ENCODE data around the gene P2RY6. TPM values are rescaled to one million over a fixed set of nuclear protein-coding genes. Genes with fewer than 3 reads are reported as not detected.

Gene P2RY6
- total RNA-seq, 1 experiment from 2014 or later = 0.15 TPM

- 0 out of 2 replicates have a peak, but pooled peaks cover 2% of the 10 kb centered on the region for H3K27me3 ChIP-seq (ENCODE audit: insufficient read depth, low read length)
- H3K36me3 ChIP-seq (ENCODE audit: control insufficient read depth in 1 of 2, insufficient read depth in 2 of 2, low read length in 2 of 2) = no peaks in the 10 kb centered on the region
- no peaks in the 10 kb centered on the region for H3K9me2 ChIP-seq (ENCODE audit: insufficient read depth)
- CTCF ChIA-PET = interaction anchor here (1.2 kb wide), 1 partner anchor 9 kb away, joined by 5 read pairs; no protein-coding TSS in a partner anchor
- no peaks in the 10 kb centered on the region for H3K79me2 ChIP-seq (ENCODE audit: insufficient read depth, low read length)
- no peak overlapping the region for H3K4me2 ChIP-seq (ENCODE audit: low read length)
- no peak for DNase-seq (ENCODE audit: low read depth, low spot score)
- no peak overlapping the region for H2AFZ ChIP-seq (ENCODE audit: low read depth, low read length, poor library complexity, severe bottlenecking)
- H3K27ac ChIP-seq (ENCODE audit: low read depth, low read length) = no peak overlapping the region
- no peaks in the 10 kb centered on the region for H4K20me1 ChIP-seq (ENCODE audit: insufficient read depth)
- POLR2A ChIA-PET = no interaction called here
- RAD21 ChIA-PET (ENCODE audit: low non-redundant PET in 1 of 2, low total read pairs in 2 of 2, uncharacterized antibody in 2 of 2, unreplicated experiment in 2 of 2) = no interaction called here
- no peak for ATAC-seq
- no peaks in the 10 kb centered on the region for H3K9me3 ChIP-seq (ENCODE audit: control insufficient read depth in 1 of 2, insufficient read depth in 1 of 2, low read depth in 1 of 2, low read length in 2 of 2)
- no peak overlapping the region for H3K4me3 ChIP-seq (replicated peaks in 1 of 2; ENCODE audit: low read depth in 1 of 2, low read length in 2 of 2)
- TF ChIP-seq ATF3 (IDR thresholded peaks at IDR 0.05) (no peak), REST (IDR thresholded peaks at IDR 0.05; ENCODE audit: low read depth) (no peak), ZBTB33 (IDR thresholded peaks at IDR 0.05; ENCODE audit: extremely low read depth, insufficient replicate concordance, low read length) (no peak), ZFX (IDR thresholded peaks at IDR 0.05) (no peak), CEBPB (IDR thresholded peaks at IDR 0.05; ENCODE audit: low read depth) (no peak), POLR2AphosphoS5 (IDR thresholded peaks at IDR 0.05; ENCODE audit: low read depth, low read length) (no peak), FOSL1 (IDR thresholded peaks at IDR 0.05; ENCODE audit: low read depth) (no peak), EZH2phosphoT487 (IDR thresholded peaks at IDR 0.05; ENCODE audit: borderline replicate concordance) (no peak), TCF7L2 (IDR thresholded peaks at IDR 0.05; ENCODE audit: borderline replicate concordance, extremely low read depth, insufficient read depth, insufficient read length) (no peak), ELF1 (IDR thresholded peaks at IDR 0.05; ENCODE audit: borderline replicate concordance, low read depth) (no peak), SIN3A (IDR thresholded peaks at IDR 0.05; ENCODE audit: low read depth) (no peak), POLR2A (IDR thresholded peaks at IDR 0.05; ENCODE audit: borderline replicate concordance, extremely low read depth, insufficient read depth, insufficient read length) (no peak), SP1 (IDR thresholded peaks at IDR 0.05; ENCODE audit: low read depth) (no peak), CTCF (IDR thresholded peaks at IDR 0.05 in 2 of 3, conservative IDR thresholded peaks at IDR 0.05 in 1 of 3; ENCODE audit: borderline replicate concordance in 1 of 3, insufficient read depth in 1 of 3, low read depth in 2 of 3, low read length in 2 of 3) (no peak)
- TF ChIP-seq, protein P1, sequence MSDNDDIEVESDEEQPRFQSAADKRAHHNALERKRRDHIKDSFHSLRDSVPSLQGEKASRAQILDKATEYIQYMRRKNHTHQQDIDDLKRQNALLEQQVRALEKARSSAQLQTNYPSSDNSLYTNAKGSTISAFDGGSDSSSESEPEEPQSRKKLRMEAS (IDR thresholded peaks at IDR 0.05) = no peak
- intact Hi-C loops (cut with micrococcal nuclease) = no loop called here
- no TSS peak for BruUV-seq (replicated peaks)
- H3K4me1 ChIP-seq (ENCODE audit: control insufficient read depth in 1 of 2, insufficient read depth in 2 of 2, low read length in 2 of 2) = no peaks in the 10 kb centered on the region
- H3K9ac ChIP-seq (ENCODE audit: low read length) = no peak overlapping the region
Measured at GRCh38 chr11:73280626-73281025, 8.5 kb downstream of the P2RY6 start.

Data from HCT116 (cell line).